C4-2B (cell line): Measurements from ENCODE around the gene WNT16.

Experiments used
- ZFX ChIP-seq: fragments of 450-650 bp; IDR thresholded peaks from 2 replicates; pipeline ENCODE4 v1.6.1; 2017
- TF ChIP-seq, protein P1 (sequence below): fragments of 450-650 bp; conservative IDR thresholded peaks from 2 replicates; pipeline ENCODE4 v1.5.1; 2017; ENCODE audit warnings: mild to moderate bottlenecking

DNA sequence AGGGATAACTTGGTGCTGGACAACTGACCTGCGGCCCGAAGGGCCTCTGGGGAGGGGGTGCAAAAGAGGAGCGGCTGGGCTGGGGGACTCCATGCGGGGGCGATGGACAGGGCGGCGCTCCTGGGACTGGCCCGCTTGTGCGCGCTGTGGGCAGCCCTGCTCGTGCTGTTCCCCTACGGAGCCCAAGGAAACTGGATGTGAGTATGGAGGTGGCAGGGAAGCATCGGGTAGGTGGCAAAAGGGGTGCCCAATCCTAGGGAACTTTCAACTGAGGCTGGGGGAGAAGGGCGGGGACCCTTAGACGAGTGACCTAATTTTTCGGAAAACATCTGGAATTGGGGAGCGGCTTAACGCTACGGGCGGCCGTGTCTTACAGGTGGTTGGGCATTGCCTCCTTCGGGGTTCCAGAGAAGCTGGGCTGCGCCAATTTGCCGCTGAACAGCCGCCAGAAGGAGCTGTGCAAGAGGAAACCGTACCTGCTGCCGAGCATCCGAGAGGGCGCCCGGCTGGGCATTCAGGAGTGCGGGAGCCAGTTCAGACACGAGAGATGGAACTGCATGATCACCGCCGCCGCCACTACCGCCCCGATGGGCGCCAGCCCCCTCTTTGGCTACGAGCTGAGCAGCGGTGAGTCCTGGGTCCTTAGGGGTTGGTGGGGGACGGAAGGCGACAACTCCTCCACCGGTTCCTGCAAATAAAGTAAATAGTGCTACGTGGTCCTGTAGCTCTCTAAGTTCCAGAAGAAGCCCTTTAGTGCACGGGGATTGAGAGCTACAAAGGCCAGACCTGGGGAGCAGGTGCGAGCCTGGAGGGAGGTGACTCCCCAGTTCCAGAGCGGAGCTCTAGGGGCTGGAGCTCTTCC lies 622 bp downstream of the WNT16 start:
- TF ChIP-seq, protein P1, sequence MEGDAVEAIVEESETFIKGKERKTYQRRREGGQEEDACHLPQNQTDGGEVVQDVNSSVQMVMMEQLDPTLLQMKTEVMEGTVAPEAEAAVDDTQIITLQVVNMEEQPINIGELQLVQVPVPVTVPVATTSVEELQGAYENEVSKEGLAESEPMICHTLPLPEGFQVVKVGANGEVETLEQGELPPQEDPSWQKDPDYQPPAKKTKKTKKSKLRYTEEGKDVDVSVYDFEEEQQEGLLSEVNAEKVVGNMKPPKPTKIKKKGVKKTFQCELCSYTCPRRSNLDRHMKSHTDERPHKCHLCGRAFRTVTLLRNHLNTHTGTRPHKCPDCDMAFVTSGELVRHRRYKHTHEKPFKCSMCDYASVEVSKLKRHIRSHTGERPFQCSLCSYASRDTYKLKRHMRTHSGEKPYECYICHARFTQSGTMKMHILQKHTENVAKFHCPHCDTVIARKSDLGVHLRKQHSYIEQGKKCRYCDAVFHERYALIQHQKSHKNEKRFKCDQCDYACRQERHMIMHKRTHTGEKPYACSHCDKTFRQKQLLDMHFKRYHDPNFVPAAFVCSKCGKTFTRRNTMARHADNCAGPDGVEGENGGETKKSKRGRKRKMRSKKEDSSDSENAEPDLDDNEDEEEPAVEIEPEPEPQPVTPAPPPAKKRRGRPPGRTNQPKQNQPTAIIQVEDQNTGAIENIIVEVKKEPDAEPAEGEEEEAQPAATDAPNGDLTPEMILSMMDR = no peak
- no peak for TF ChIP-seq ZFX
